RCC 7860 (cell line): ENCODE data around the gene TIPARP.
A peak's percentile ranks its signal among the peaks of the same experiment; 100 is the strongest.
"Not testable (repeated sequence)": the region's sequence is repeated elsewhere in the genome, so short reads cannot be mapped to it uniquely, and the experiment has no call there.

ENCODE experiments used
- DNase-seq: peaks from one replicate; pipeline ENCODE4 v3.0.0-alpha.2; 2015; ENCODE audit warnings: low spot score
- FAIRE-seq: peaks from 2 replicates; lab custom pipeline; 2012; peaks lifted over from hg19 to GRCh38; lab: Jason Lieb, UNC

Gene TIPARP

DNA sequence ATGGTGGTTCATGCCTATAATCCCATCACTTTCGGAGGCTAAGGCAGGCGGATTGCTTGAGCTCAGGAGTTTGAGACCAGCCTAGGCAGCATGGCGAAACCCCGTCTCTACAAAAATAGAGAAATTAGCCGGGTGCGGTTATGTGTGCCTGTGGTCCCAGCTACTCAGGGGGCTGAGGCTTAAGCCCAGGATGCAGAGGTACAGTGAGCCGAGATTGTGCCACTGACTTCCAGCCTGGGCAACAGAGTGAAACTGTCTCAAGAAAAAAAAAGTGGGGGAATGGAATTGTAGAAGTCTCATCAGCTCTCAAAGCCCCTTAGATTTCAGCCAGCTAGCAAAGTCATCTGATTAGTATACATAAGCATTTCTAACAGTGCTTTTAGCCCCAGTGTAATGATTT lies 33.2 kb downstream of the TIPARP start:
- FAIRE-seq (no peak), DNase-seq (no peak)

DNA sequence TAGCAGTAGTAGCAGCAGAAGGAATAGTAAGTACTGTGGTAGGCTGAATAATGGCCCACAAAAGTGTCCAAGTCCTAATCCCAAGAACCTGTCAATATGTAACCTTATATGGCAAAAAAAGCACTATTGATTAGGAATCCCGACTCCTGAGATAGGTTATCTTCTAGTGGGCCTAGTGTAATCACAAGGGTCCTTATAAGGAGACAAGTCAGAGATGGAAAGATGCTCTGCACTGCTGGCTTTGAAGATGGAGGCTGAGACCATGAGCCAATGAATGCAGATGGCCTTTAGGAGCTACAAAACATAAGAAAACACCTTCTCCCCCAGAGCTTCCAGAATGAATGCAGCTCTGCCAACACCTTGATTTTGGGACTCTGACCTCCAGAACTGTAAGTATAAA lies 36.0 kb downstream of the TIPARP start:
- no peak for FAIRE-seq

DNA sequence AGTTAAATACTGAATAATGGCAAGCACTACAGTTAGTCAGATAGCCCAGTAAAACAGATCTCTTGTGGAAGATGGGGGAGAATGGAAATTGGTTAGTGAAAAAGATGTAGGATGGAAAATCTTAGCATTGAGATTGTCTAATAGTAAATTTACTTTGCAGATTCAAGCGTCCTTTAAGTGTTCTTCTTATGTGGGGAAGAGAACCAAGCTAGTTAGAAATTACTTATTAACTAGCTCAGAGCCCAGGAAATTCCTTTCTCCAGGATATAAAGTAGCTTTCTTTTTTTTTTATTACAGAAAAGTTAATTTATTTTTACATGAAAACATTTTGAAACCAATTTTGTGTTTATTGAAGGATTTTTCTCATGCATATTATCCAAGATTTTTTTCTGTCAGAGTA lies 36.7 kb downstream of the TIPARP start:
- FAIRE-seq: peak; percentile 90

More for the DNA sequence above, 36.0 kb downstream of the TIPARP start:
- no peak for DNase-seq

DNA sequence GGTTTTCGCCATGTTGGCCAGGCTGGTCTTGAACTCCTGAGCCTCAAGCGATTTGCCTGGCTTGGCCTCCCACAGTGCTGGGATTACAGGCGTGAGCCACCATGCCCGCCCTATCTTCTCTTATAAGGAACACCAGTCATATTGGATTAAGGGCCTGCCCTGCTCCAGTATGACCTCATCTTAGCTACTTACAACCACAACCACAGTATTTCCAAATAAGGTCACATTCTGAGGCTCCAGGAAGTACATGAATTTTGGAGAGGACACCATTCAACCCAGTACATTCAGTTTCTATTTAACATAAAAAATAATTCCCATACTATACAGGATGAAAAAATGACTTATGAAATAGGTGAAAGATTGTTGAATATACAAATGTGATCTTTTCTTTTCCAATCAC lies 37.6 kb downstream of the TIPARP start:
- DNase-seq (peak; percentile 24), FAIRE-seq (peak; percentile 70)

More for the DNA sequence above, 36.7 kb downstream of the TIPARP start:
- DNase-seq: peak; percentile 28

DNA sequence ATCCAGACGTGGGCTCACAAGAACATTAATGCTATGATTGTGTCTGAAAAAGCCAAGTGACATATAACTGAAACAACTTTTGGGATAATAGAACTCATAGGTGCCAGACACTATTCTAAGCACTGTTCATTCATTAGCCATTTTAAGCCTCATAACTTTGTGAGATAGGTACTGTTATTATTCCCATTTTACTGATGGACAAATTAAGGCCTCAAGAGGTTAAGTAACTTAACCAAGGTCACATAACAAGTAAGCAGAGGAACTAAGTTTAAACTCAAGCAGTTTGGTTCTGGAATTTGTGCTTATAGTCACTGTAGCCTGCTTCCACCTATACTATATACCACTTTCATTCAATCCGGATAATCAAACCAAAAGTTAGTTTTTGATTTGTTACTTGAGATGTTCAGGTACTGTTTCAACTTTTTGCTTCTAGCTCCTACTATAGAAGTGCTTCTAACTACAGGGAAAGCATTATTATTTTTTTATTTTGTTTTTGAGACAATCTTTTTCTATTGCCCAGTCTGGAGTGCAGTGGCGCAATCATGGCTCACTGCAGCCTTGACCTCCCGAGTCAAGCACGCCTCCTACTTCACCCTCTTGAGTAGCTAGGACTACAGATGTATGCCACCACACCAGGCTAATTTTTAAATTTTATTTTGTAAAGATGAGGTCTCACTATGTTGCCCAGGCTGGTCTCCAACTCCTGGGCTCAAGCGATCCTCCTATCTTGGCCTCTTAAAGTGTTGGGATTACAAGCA lies 41.9 kb downstream of the TIPARP start:
- no peak for FAIRE-seq

DNA sequence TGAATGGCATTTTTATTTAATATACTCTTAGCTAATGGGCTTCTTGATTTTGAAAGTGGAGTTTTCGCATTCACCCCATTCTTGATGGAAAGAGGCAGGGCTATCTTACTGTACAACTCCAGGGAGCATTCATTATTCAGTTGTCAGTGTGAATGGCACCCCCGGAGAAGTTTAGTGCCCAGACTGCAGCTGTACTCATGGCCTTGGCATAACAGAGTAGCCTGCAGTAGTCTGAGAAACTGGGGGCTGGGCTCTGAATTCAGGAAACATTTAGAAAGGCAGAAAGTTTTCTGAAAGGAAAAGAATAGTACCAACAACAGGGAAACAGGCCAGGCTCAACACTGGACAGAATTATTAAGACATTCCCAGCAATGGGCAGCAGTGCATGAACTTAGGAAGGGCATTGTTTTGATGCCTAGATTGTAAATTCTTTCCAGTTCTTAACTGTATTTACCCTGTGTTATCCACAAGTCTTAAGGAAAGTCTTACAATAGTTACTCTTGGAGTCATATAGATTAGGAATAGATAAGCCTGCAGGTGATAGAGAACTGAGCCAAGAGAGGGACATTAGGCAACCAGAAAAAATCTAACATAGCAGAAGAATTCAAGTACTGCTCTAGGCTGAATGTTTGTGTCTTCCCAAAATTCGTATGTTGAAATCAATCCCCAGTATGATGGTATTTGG lies 44.4 kb downstream of the TIPARP start:
- no peak for DNase-seq
- no peak for FAIRE-seq

More for the DNA sequence above, 41.9 kb downstream of the TIPARP start:
- DNase-seq: no peak

DNA sequence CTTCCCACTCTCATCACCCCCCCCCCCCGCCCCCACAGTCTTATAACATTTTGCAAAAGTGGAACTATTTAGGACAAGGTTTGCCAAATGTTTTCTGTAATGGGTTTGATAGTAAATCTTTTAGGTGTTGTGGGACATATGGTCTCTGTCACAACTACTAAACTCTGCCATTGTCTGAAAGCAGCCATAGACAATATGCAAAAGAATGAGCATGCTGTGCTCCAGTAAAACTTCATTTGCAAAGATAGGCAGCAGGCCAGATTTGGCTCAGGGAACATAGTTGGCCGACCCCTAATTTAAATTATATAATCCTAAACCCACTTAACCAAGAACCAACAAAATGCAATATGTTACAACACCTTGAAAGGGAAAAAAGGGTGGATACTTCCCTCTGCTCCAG lies 46.4 kb downstream of the TIPARP start:
- FAIRE-seq (no peak), DNase-seq (no peak)

DNA sequence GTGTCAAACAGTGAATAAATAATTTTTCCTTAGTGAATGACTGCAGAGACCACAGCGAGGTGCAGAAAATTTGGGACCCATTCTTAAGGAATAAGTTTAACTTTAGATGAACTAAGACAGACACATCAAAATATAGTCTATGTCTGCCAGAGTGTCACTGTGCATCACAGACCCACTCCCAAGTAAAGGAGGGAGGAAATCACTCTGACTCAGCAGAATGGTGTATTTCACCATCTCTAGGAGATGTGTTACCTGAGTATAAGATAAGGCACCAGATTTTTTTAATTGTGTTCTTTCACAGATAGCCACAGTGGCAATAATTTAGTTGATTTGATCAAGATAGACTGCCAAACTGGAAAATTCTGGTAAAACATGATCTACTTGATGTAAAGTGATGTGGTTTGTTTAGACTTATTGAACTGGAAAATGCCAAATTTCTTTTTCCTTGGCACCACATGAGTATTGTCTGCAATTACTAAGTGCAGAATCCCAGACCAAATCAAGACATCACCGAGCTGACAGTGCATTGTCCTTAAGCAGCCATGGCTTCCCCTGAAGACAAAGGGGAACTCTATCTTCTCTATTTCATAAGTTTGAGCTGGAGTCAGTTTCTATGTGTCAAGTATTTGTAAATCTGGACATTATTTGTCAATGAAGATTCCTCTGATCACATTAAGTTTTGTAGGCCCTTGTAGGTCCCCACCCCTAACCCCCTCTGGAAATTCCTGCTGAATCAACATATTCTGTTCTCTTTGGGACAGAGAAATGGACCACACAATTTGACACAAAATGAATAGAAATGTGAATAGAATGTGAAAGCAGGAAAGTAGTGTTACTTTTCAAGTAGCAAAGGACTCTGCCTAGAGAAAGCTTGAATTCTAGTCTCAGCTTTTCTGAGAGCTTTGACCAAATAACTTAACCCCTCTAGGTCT lies 47.6 kb downstream of the TIPARP start:
- FAIRE-seq: no peak

DNA sequence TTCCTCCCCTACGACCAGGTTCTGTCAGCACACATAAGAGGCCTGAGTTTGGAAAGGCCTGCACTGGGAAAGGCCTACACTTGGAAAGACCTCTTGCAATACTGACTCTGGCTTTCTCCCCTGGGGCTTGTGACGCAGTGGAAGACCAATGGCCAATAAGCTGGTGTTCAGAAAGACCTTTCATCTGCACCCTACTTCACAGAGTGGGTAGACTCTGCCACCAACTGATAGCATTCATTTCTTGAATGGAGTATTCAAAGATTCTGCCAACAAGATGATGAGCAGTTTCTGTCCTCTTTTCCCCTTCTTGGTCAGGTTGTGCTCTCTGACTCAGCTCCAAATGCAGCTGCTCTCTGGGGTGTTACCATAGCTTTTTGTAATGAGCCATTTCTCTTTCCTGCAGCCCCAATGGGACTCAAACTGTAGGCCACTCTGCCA lies 48.8 kb downstream of the TIPARP start:
- no peak for FAIRE-seq

More for the DNA sequence above, 47.6 kb downstream of the TIPARP start:
- no peak for DNase-seq

DNA sequence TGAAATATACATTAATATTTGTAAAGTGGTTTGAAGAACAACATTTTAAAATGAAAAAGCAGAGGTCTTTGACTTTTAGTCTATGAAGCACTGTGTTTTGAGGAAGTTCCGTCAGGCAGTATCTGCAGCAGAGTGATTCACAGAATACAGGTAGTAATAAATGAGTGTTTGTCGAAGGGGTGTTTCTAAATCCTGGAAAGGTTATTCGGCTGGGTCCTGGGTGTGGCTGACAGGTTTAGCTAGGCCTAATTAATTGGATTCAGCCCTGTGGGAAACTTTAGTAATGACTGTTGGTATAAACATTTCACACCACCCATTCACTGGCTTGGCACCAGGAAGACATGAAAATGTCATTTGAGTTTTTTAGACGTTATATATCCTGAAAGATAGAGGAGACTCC lies 51.3 kb downstream of the TIPARP start:
- DNase-seq: no peak
- no peak for FAIRE-seq

More for the DNA sequence above, 48.8 kb downstream of the TIPARP start:
- DNase-seq: no peak

DNA sequence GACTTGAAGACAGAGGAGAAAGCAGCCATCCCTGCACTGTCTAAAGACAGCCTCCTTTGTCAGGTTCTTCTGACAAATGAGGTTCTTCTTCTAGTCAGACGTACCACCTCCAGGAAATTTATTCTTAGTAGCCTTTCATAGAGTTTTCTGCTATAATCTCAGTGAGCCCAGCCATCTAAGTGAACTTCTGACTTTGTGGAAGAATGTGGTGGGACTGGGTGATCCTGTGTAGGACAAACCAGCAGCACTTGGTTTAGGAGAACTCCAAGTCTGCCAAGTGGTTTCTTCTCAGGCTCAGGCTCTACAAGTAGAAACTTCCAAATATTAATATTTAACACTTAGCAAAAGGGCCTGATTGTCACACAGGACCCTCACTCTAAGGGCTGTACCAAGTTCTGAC lies 52.1 kb downstream of the TIPARP start:
- FAIRE-seq (no peak), DNase-seq (no peak)

DNA sequence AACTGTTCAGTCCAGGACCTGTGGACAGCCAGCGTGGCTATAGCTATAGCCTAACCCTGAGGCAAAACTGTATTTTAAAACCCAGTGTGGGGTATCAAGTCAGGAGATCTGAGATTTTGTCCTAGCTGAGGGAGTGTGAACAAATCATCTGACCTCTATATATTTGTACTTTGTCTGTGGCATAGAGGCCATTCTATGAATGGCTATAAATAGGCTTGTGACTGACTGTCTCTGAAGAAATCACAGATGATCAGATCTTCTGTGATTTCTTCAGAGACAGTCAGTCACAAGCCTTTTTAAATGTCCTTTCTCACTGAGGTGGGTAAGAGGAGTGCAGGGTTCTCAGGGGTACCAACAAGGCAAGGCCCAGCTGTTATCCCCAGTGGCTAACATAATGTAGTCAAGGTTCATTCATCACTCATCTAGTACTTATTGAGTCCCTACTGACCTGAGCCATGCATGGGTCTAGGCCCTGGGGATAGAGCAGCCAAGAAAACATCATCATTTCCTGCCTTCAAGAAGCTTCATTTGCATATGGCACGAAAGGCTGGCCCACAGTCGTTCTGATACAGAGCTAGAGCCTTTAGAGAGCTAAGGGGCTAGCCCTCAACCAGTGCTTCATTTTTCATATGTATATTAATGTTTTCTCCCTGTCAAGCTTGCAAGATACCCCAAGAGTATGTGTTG lies 53.3 kb downstream of the TIPARP start:
- FAIRE-seq: no peak

DNA sequence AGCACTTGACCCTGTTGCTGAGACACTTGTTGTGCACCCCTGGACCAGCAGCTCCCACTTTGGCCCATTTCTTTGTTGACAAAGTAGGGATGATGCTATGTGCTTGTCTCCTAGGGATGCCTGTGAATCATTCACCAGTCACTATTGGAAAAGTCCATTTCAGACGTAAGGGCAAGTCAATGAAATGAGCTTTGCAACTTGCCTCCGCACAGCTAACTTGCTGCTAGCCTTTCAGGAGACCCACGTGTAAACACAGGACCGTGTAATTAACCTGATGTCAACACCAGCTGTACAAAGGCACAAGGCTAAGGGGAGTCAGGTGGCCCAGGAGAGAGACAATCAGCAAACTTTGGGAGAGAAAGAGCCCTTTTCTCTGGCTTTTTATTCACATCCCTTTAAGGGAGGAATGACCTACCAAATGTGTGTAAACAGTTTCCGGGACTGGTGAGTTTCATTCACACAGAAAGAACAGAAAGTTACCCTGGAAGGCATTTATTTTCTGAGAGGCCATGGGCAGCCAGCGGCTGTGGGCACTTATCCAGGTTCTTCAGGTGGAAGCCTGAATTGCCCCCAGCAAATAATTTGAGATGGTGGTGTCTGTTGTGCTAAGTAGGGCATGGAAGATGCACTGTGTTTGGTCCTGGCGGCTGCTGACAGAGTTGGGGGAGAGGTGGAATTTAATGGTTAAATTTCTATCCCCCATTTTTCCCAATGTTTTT lies 54.0 kb downstream of the TIPARP start:
- DNase-seq (no peak), FAIRE-seq (no peak)

More for the DNA sequence above, 53.3 kb downstream of the TIPARP start:
- no peak for DNase-seq

DNA sequence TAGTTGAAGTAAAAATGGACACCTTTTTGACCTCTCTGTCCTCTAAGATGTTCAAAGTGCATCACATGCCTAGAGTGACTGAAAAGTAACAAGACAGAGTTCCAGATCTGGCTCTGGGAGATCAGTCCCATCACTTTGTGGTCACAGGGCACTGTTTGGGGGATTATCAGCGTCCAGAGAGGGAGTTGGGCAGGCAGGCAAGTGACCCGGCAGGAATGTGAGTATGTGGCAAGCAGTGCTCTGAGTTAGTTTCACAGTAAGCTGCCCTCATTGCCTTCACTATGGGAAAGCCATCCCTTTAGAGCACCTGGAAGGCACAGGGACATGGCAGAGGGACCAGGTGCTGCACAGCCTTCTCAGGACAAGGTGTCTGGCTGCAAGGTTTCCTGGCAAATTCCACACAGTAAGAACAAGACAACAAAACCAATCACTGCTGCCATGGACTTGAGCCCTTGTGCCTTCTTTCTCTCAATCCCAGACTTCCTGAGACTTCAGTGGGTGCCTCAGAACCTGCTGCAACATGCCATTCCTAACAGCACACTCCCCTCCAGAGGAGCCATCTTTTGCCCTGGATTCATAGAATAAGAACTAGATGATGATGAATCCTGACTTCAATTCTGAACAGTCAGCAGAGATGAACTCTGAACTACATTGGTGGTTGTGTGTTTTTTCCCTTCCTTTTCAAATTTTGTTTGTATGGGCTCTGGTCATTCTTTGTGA lies 55.2 kb downstream of the TIPARP start:
- FAIRE-seq (no peak), DNase-seq (no peak)

DNA sequence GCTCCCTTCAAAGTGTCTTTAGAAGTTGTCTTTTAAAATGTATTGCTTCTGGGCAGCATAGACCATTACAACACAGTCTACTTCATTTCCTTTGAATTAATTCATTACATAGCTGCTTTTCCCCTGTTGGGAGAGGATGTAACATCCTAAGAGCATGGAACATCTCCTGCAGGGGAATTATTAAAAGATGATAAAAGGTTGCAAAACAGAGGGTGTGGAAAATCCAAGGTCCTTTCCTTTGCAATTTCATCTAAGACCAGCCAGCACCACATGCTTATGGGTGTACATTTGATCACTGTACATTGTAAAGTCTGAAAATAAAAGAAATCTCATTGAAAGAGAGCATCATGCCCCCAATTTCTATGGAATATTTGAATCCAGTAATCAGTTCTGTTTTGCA lies 57.4 kb downstream of the TIPARP start:
- no peak for DNase-seq
- no peak for FAIRE-seq

DNA sequence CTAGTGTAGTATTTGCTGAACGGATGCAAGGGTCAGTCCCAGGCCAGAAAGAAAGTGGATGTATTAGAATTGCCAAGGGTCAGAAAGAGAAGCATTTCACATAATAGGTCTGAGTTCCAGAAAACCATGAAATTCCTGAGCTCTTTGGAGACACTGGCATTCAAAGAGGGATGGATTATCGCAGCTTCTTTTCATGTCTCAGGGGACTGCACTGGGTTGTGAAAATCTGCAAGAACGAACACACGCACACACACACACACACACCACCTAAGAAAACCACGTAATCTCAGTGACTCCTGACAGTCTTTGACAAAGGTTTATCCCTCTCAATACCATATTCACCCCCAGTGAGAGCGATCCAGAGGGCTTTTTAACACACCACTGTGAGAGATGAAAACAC lies 57.9 kb downstream of the TIPARP start:
- DNase-seq: no peak
- no peak for FAIRE-seq

DNA sequence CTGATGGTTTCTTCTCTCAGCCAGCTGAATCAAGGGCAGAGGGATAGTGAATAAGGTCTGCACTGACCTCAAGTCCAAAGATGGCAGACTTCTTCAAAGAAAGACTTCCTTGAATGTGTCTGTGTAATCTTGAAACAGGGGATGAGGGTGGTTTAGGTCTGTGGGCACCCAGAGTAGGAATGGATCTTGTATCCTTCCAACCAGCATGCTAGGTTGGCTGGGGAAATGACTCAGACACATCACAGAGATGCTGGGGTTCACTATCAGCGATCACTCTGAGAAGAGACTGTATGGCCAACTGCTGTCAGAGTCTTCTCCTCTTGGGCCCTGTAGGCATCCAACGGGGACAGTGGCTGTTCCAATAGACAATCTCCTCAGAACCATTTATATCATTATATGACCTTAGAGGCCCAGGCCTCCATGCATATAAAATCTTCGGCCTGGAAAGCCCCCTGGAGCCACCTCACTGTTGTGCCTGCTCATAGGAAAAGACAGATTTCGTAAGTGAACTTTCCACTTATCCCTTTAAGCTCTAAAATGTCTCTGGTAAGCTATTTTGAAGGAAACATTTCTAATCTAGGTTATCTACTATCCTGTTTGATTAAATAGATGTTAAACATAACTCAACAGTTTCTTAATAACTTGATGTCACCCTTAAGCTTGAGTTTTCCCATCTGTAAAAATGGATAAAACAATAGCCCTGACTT lies 58.5 kb downstream of the TIPARP start:
- FAIRE-seq: no peak

DNA sequence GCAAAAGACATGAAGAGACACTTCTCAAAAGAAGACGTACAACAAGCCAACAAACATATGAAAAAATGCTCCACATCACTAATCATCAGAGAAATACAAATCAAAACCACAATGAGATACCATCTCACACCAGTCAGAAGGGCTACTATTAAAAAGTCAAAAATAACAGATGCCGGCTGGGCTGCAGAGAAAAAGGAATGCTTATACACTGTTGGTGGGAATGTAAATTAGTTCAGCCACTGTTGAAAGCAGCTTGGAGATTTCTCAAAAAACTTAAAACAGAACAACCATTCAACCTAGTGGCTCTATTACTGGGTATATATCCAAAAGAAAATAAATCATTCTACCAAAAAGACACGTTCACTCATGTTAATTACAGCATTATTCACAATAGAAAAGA lies 60.3 kb downstream of the TIPARP start:
- not testable (repeated sequence) for DNase-seq, FAIRE-seq

More for the DNA sequence above, 58.5 kb downstream of the TIPARP start:
- no peak for DNase-seq

DNA sequence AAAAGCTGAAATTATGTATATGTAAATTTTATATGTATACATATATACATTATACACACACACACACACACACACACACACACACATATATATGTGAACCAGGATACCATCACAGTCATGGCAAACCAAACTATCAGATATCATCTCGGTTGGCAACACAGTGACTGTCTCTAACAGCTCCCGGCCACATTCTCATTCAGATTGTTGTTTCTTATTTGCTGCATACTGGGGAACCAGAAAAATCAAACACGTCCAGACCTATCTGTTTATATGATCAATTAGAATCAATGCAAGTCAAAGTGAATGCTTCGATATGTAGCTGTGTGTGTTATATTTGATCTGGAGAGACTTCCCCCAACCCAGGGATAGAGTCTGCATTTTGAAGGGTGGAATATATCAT lies 61.1 kb downstream of the TIPARP start:
- no peak for DNase-seq
- FAIRE-seq: no peak
